PFSK-1 (cell line): Measurements from ENCODE around the gene CCL22.

Experiments used
- FOXP2 ChIP-seq: optimal IDR thresholded peaks from 2 replicates; pipeline ENCODE3; 2011; ENCODE audit warnings: borderline replicate concordance, control low read depth, inconsistent platforms; ENCODE audit not compliant: insufficient read depth; ENCODE audit errors: extremely low read length, extremely low read depth
- POLR2AphosphoS5 ChIP-seq: IDR thresholded peaks from 2 replicates; pipeline ENCODE4 v1.6.1; 2012; ENCODE audit warnings: low read depth, mild to moderate bottlenecking, control low read depth, low read length, moderate library complexity
- SIN3A ChIP-seq: IDR thresholded peaks from 2 replicates; pipeline ENCODE4 v1.6.1; 2012; ENCODE audit warnings: mild to moderate bottlenecking, low read length, moderate library complexity, borderline replicate concordance; ENCODE audit not compliant: insufficient read depth
- TAF1 ChIP-seq: IDR thresholded peaks from 2 replicates; pipeline ENCODE4 v1.6.1; 2012; ENCODE audit warnings: low read length, control low read depth, borderline replicate concordance; ENCODE audit not compliant: insufficient read depth
- TF ChIP-seq, protein P1 (sequence below), 2 experiments: IDR thresholded peaks; 2 replicates each; pipeline versions ENCODE4 v1.6.1 to v1.8.0; 2011 to 2012; ENCODE audit warnings: low read depth in 2 of 2, low read length in 2 of 2, control low read depth in 1 of 2, inconsistent platforms in 1 of 2, mild to moderate bottlenecking in 1 of 2, moderate library complexity in 1 of 2; ENCODE audit not compliant: insufficient read depth in 1 of 2

DNA sequence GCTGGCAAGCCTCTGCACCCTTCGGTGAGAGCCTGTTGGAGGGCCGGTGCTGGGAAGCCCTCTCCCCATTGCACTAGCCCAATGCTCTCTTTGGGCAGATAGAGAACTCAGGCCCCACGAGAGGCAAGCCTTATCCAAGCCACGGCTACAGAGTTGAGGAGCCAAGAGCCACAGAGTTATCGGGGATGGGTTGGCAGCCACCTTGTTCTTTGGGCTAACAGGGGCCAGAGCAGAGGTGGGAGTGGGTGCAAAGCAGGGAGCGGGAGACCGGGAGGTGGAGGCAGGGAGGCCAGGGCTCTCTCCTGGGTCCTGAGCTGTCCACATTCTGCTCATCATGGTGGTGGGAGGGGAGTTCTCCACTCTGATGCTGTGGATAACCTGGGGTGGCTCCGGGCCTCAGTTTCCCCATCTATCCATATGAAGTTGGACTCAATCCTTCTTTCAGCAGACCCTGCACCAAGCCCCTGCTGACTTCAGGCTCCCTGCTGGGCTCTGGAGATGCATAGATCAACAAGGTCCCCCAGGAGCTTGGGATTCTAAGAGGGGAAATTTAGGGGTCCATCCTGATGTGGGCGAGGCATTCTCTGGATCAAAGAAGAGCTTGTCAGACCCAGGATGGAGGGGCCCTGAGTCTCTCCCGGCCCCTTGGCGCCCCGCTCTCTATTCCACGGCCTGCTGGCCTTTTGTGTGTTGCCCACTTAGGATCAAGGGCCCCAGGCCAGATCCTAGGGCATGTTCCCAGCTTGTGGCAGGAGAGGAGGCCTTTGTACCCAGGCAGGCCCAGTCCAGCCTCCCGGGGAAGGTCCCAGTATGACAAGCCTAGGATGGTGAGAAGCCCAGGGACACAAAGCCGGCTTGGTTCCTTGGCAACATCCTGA lies 13.2 kb downstream of the CCL22 start:
- TF ChIP-seq POLR2AphosphoS5 (no peak), SIN3A (no peak), TAF1 (no peak), FOXP2 (no peak)
- TF ChIP-seq, protein P1, sequence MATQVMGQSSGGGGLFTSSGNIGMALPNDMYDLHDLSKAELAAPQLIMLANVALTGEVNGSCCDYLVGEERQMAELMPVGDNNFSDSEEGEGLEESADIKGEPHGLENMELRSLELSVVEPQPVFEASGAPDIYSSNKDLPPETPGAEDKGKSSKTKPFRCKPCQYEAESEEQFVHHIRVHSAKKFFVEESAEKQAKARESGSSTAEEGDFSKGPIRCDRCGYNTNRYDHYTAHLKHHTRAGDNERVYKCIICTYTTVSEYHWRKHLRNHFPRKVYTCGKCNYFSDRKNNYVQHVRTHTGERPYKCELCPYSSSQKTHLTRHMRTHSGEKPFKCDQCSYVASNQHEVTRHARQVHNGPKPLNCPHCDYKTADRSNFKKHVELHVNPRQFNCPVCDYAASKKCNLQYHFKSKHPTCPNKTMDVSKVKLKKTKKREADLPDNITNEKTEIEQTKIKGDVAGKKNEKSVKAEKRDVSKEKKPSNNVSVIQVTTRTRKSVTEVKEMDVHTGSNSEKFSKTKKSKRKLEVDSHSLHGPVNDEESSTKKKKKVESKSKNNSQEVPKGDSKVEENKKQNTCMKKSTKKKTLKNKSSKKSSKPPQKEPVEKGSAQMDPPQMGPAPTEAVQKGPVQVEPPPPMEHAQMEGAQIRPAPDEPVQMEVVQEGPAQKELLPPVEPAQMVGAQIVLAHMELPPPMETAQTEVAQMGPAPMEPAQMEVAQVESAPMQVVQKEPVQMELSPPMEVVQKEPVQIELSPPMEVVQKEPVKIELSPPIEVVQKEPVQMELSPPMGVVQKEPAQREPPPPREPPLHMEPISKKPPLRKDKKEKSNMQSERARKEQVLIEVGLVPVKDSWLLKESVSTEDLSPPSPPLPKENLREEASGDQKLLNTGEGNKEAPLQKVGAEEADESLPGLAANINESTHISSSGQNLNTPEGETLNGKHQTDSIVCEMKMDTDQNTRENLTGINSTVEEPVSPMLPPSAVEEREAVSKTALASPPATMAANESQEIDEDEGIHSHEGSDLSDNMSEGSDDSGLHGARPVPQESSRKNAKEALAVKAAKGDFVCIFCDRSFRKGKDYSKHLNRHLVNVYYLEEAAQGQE (IDR thresholded peaks at IDR 0.05; ENCODE audit: insufficient read depth in 1 of 2, low read depth in 2 of 2, low read length in 2 of 2): no peak
